NCI-H2227 (cell line): ENCODE measurements around the gene PRR16.
A peak's percentile ranks its signal among the peaks of the same experiment; 100 is the strongest.
"Not testable (repeated sequence)": the region's sequence is repeated elsewhere in the genome, so short reads cannot be mapped to it uniquely, and the experiment has no call there.

ENCODE experiments used
- DNase-seq: peaks from one replicate; lab custom pipeline; 2025; ENCODE audit not compliant: unreplicated experiment; lab: John Stamatoyannopoulos, UW

Gene PRR16

GRCh38 chr5:120632430-120632829 lies 168.3 kb downstream of the PRR16 start:
- no peak for DNase-seq

GRCh38 chr5:120638449-120638848 lies 174.3 kb downstream of the PRR16 start:
- no peak for DNase-seq

- no peak for DNase-seq
Measured at GRCh38 chr5:120640778-120641177, 176.7 kb downstream of the PRR16 start.

- DNase-seq: no peak
Measured at GRCh38 chr5:120644516-120644915, 180.4 kb downstream of the PRR16 start.

- peak; percentile 13 for DNase-seq
Measured at GRCh38 chr5:120655828-120656435, 191.8 kb downstream of the PRR16 start.

GRCh38 chr5:120657104-120657503 lies 193.0 kb downstream of the PRR16 start:
- no peak for DNase-seq

GRCh38 chr5:120677481-120677880 lies 213.4 kb downstream of the PRR16 start:
- DNase-seq: no peak

- DNase-seq: no peak
Measured at GRCh38 chr5:120678279-120678678, 214.2 kb downstream of the PRR16 start.

- DNase-seq: no peak
Measured at GRCh38 chr5:120682851-120683250, 218.8 kb downstream of the PRR16 start.

- no peak for DNase-seq
Measured at GRCh38 chr5:120683580-120683979, 219.5 kb downstream of the PRR16 start.

GRCh38 chr5:120684213-120684612 lies 220.1 kb downstream of the PRR16 start:
- DNase-seq: no peak

- no peak for DNase-seq
Measured at GRCh38 chr5:120684749-120685415, 220.8 kb downstream of the PRR16 start.

- DNase-seq: no peak
Measured at GRCh38 chr5:120690621-120691407, 226.7 kb downstream of the PRR16 start.

GRCh38 chr5:120692325-120692724 lies 228.2 kb downstream of the PRR16 start:
- no peak for DNase-seq

GRCh38 chr5:120695368-120695880 lies 231.3 kb downstream of the PRR16 start:
- DNase-seq: no peak

GRCh38 chr5:120697147-120697546 lies 233.0 kb downstream of the PRR16 start:
- DNase-seq: no peak

- DNase-seq: not testable (repeated sequence)
Measured at GRCh38 chr5:120697670-120698327, 233.7 kb downstream of the PRR16 start.

GRCh38 chr5:120700653-120701052 lies 236.6 kb downstream of the PRR16 start:
- not testable (repeated sequence) for DNase-seq

- DNase-seq: not testable (repeated sequence)
Measured at GRCh38 chr5:120702817-120703538, 238.9 kb downstream of the PRR16 start.

- no peak for DNase-seq
Measured at GRCh38 chr5:120703918-120704587, 240.0 kb downstream of the PRR16 start.
